ACC112 (cell line): Measurements from ENCODE around the gene JCAD.

Experiments used
- H2AFZ ChIP-seq: fragments of 200-600 bp; sonication (generic); one replicate; pipeline ENCODE4 v1.6.0; 2017; ENCODE audit warnings: antibody characterized with exemption, low read length; ENCODE audit not compliant: unreplicated experiment
- H3K27ac ChIP-seq: fragments of 200-600 bp; sonication (generic); 2 replicates; pipeline ENCODE4 v1.5.1; 2014; ENCODE audit warnings: low read depth, mild to moderate bottlenecking, antibody characterized with exemption, low read length, moderate library complexity
- H3K27me3 ChIP-seq: fragments of 200-600 bp; sonication (generic); 2 replicates; pipeline ENCODE4 v1.6.1; 2014; ENCODE audit warnings: mild to moderate bottlenecking, antibody characterized with exemption, low read length, moderate library complexity, mixed read lengths; ENCODE audit not compliant: insufficient read depth
- H3K36me3 ChIP-seq: fragments of 200-600 bp; sonication (generic); 2 replicates; pipeline ENCODE4 v1.6.1; 2016; ENCODE audit warnings: mild to moderate bottlenecking, antibody characterized with exemption, low read length, moderate library complexity, mixed read lengths; ENCODE audit not compliant: insufficient read depth
- H3K4me1 ChIP-seq: fragments of 200-600 bp; sonication (generic); one replicate; pipeline ENCODE4 v1.6.1; 2016; ENCODE audit warnings: low read length, mixed read lengths; ENCODE audit not compliant: insufficient read depth, unreplicated experiment, control insufficient read depth
- H3K4me3 ChIP-seq: fragments of 200-600 bp; sonication (generic); 2 replicates; pipeline ENCODE4 v1.5.1; 2014; ENCODE audit warnings: mild to moderate bottlenecking, low read depth, low read length
- H3K79me2 ChIP-seq: fragments of 200-600 bp; sonication (generic); one replicate; pipeline ENCODE4 v1.6.0; 2016; ENCODE audit warnings: low read length; ENCODE audit not compliant: control insufficient read depth, unreplicated experiment, insufficient read depth

Gene JCAD

GRCh38 chr10:30036811-30037210, 22.6 kb downstream of the JCAD start:
- H2AFZ ChIP-seq = no peak overlapping the region
- H3K79me2 ChIP-seq = no peaks in the 10 kb centered on the region
- no peaks in the 10 kb centered on the region for H3K4me1 ChIP-seq
- H3K27me3 ChIP-seq = no peaks in the 10 kb centered on the region
- no peak overlapping the region for H3K4me3 ChIP-seq
- no peak overlapping the region for H3K27ac ChIP-seq
- H3K36me3 ChIP-seq = no peaks in the 10 kb centered on the region

GRCh38 chr10:30036341-30036740, 23.0 kb downstream of the JCAD start:
- no peak overlapping the region for H2AFZ ChIP-seq
- no peaks in the 10 kb centered on the region for H3K36me3 ChIP-seq
- H3K27ac ChIP-seq = no peak overlapping the region
- H3K27me3 ChIP-seq = no peaks in the 10 kb centered on the region
- no peaks in the 10 kb centered on the region for H3K79me2 ChIP-seq
- no peaks in the 10 kb centered on the region for H3K4me1 ChIP-seq
- H3K4me3 ChIP-seq = no peak overlapping the region

- no peaks in the 10 kb centered on the region for H3K27me3 ChIP-seq
- no peak overlapping the region for H2AFZ ChIP-seq
- no peak overlapping the region for H3K27ac ChIP-seq
- H3K4me3 ChIP-seq = no peak overlapping the region
- H3K36me3 ChIP-seq = no peaks in the 10 kb centered on the region
- H3K79me2 ChIP-seq = no peaks in the 10 kb centered on the region
- no peaks in the 10 kb centered on the region for H3K4me1 ChIP-seq
These were observed 24.8 kb downstream of the JCAD start for GRCh38 chr10:30034433-30035137.

- Histone ChIP-seq H3K27ac (no peak overlapping the region), H3K27me3 (no peaks in the 10 kb centered on the region), H3K79me2 (no peaks in the 10 kb centered on the region), H3K36me3 (no peaks in the 10 kb centered on the region), H3K4me1 (no peaks in the 10 kb centered on the region), H2AFZ (no peak overlapping the region), H3K4me3 (no peak overlapping the region)
These were observed 27.3 kb downstream of the JCAD start for GRCh38 chr10:30032125-30032524.

GRCh38 chr10:30029872-30030256, 29.5 kb downstream of the JCAD start:
- Histone ChIP-seq H3K4me3 (no peak overlapping the region), H3K27ac (no peak overlapping the region), H2AFZ (no peak overlapping the region), H3K79me2 (no peaks in the 10 kb centered on the region), H3K27me3 (no peaks in the 10 kb centered on the region), H3K4me1 (no peaks in the 10 kb centered on the region), H3K36me3 (no peaks in the 10 kb centered on the region)

- no peaks in the 10 kb centered on the region for H3K36me3 ChIP-seq
- no peak overlapping the region for H3K4me3 ChIP-seq
- no peak overlapping the region for H3K27ac ChIP-seq
- no peaks in the 10 kb centered on the region for H3K27me3 ChIP-seq
- no peaks in the 10 kb centered on the region for H3K79me2 ChIP-seq
- no peak overlapping the region for H2AFZ ChIP-seq
- H3K4me1 ChIP-seq = no peaks in the 10 kb centered on the region
These were observed 30.1 kb downstream of the JCAD start for GRCh38 chr10:30029164-30029871.

GRCh38 chr10:30028738-30029030, 30.7 kb downstream of the JCAD start:
- Histone ChIP-seq H3K36me3 (no peaks in the 10 kb centered on the region), H3K27me3 (no peaks in the 10 kb centered on the region), H2AFZ (no peak overlapping the region), H3K4me3 (no peak overlapping the region), H3K4me1 (no peaks in the 10 kb centered on the region), H3K27ac (no peak overlapping the region), H3K79me2 (no peaks in the 10 kb centered on the region)

- Histone ChIP-seq H3K36me3 (no peaks in the 10 kb centered on the region), H2AFZ (no peak overlapping the region), H3K79me2 (no peaks in the 10 kb centered on the region), H3K27ac (no peak overlapping the region), H3K4me3 (no peak overlapping the region), H3K4me1 (no peaks in the 10 kb centered on the region), H3K27me3 (no peaks in the 10 kb centered on the region)
These were observed 31.2 kb downstream of the JCAD start for GRCh38 chr10:30028006-30028737.

- H3K4me1 ChIP-seq = no peaks in the 10 kb centered on the region
- H3K36me3 ChIP-seq = no peaks in the 10 kb centered on the region
- no peak overlapping the region for H3K27ac ChIP-seq
- H3K27me3 ChIP-seq = no peaks in the 10 kb centered on the region
- H2AFZ ChIP-seq = no peak overlapping the region
- H3K4me3 ChIP-seq = no peak overlapping the region
- no peaks in the 10 kb centered on the region for H3K79me2 ChIP-seq
These were observed 32.1 kb downstream of the JCAD start for GRCh38 chr10:30027057-30028005.

- no peak overlapping the region for H3K4me3 ChIP-seq
- no peak overlapping the region for H2AFZ ChIP-seq
- no peak overlapping the region for H3K27ac ChIP-seq
- no peaks in the 10 kb centered on the region for H3K4me1 ChIP-seq
- H3K27me3 ChIP-seq = no peaks in the 10 kb centered on the region
- H3K79me2 ChIP-seq = no peaks in the 10 kb centered on the region
- H3K36me3 ChIP-seq = no peaks in the 10 kb centered on the region
These were observed 32.8 kb downstream of the JCAD start for GRCh38 chr10:30026578-30026977.
